WERI-Rb-1 (cell line): ENCODE data around the gene NRARP.

Experiments used
- DNase-seq: peaks from one replicate; pipeline ENCODE4 v3.0.0-alpha.2; 2020
- H3K27ac ChIP-seq: fragments of 250-450 bp; sonication (Bioruptor Pico); 2 replicates; pipeline ENCODE4 v1.5.1; 2020; ENCODE audit warnings: mild to moderate bottlenecking, moderate library complexity
- H3K27me3 ChIP-seq: fragments of 250-450 bp; sonication (Bioruptor Pico); 2 replicates; pipeline ENCODE4 v1.5.1; 2021; ENCODE audit warnings: mild to moderate bottlenecking, low read depth, moderate library complexity; ENCODE audit not compliant: insufficient read depth, severe bottlenecking
- H3K36me3 ChIP-seq: fragments of 250-450 bp; sonication (Bioruptor Pico); 2 replicates; pipeline ENCODE4 v1.5.1; 2020; ENCODE audit warnings: mild to moderate bottlenecking, moderate library complexity
- H3K4me3 ChIP-seq: 2 replicates; pipeline ENCODE4 v1.5.1; 2011; ENCODE audit warnings: low read depth, mild to moderate bottlenecking, control low read depth, low read length
- H3K9me3 ChIP-seq: fragments of 250-450 bp; sonication (Bioruptor Pico); 2 replicates; pipeline ENCODE4 v1.5.1; 2021; ENCODE audit warnings: mild to moderate bottlenecking, moderate library complexity; ENCODE audit not compliant: severe bottlenecking
- TF ChIP-seq, protein P1 (sequence below): IDR thresholded peaks from 2 replicates; pipeline ENCODE4 v1.5.1; 2011; ENCODE audit warnings: low read depth, mild to moderate bottlenecking, control low read depth, inconsistent platforms, low read length

The NRARP gene

DNA sequence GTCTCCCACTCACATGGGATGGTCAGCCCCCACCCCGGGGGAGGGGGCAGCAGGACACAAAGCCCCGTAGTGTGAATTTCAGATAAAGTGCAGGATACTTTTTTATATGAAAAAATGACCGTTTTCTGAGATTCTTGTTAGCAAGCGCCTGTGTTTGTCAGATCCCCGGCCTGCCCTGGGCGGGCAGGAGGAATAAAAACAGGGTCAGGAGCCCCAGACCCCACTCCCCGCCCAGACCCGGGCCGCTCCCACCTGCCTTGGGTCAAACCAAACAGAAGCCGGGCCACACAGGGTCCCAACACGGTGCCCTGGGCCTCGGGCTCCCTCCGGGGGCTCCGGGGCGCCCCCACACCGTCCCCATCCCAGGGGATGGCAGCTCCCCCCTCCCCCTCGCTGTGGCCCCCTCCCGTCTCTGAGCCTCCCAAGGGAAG lies 13.5 kb upstream of the NRARP start:
- TF ChIP-seq, protein P1, sequence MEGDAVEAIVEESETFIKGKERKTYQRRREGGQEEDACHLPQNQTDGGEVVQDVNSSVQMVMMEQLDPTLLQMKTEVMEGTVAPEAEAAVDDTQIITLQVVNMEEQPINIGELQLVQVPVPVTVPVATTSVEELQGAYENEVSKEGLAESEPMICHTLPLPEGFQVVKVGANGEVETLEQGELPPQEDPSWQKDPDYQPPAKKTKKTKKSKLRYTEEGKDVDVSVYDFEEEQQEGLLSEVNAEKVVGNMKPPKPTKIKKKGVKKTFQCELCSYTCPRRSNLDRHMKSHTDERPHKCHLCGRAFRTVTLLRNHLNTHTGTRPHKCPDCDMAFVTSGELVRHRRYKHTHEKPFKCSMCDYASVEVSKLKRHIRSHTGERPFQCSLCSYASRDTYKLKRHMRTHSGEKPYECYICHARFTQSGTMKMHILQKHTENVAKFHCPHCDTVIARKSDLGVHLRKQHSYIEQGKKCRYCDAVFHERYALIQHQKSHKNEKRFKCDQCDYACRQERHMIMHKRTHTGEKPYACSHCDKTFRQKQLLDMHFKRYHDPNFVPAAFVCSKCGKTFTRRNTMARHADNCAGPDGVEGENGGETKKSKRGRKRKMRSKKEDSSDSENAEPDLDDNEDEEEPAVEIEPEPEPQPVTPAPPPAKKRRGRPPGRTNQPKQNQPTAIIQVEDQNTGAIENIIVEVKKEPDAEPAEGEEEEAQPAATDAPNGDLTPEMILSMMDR: no peak
- DNase-seq: no peak
- H3K9me3 ChIP-seq: no peaks in the 10 kb centered on the region
- peak overlapping the region; percentile 52; the same call in 1 of the 2 replicates for H3K27ac ChIP-seq
- H3K4me3 ChIP-seq: no peak overlapping the region
- no peaks in the 10 kb centered on the region for H3K36me3 ChIP-seq
- H3K27me3 ChIP-seq: no peaks in the 10 kb centered on the region

DNA sequence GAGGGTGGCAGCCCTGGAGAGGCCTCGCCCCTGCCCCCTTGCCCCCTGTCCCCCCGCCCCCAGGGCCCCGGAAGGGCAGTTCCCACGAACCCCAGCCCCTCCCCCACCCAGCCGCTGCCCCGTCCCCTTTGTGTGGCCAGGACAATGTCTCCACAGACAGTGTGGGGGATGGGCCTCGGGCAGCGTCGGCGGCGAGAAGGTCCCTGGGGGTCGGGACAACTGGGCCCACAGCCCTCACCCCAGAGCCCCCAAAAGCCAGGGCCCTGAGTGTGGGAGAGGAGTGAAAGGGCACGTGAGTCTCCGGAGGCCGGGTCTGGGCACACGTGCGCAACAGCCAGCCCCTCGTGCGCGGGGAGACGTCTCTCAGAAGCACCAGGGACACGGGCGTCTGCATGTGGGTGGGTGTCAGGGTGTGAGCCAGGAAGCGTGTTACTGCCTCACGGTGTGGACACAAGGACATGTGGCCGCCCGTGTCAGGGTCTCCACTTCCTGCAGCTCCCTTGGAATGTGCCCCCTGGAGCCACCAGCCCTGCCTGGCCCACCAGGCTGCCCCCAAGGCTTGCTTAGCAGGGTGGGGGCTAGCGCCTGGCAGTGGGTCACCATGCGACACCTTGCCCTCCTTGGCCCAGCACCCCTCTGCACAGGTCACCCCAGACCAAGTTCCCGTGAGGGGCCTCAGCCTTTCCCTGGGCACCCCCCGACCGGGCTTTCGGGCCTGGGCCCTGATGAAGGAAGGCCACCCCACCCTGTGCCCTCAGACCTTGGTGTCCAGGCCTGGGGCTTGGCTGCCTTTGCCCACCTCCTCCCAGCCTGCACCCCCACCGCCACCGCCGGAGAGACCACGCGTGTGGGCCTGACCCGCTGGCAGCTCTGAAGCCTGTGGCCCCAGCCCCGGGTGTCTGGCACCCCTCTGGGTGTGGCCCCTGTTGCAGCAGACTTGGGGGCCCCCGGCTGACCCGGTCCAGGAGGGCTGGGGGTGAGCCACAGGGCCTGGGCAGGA lies 12.8 kb upstream of the NRARP start:
- DNase-seq: no peak
- H3K9me3 ChIP-seq: no peaks in the 10 kb centered on the region
- no peaks in the 10 kb centered on the region for H3K36me3 ChIP-seq
- H3K27ac ChIP-seq: peak overlapping the region; percentile 52; the same call in 1 of the 2 replicates
- H3K27me3 ChIP-seq: no peaks in the 10 kb centered on the region
- H3K4me3 ChIP-seq: no peak overlapping the region
- TF ChIP-seq, protein P1: no peak

DNA sequence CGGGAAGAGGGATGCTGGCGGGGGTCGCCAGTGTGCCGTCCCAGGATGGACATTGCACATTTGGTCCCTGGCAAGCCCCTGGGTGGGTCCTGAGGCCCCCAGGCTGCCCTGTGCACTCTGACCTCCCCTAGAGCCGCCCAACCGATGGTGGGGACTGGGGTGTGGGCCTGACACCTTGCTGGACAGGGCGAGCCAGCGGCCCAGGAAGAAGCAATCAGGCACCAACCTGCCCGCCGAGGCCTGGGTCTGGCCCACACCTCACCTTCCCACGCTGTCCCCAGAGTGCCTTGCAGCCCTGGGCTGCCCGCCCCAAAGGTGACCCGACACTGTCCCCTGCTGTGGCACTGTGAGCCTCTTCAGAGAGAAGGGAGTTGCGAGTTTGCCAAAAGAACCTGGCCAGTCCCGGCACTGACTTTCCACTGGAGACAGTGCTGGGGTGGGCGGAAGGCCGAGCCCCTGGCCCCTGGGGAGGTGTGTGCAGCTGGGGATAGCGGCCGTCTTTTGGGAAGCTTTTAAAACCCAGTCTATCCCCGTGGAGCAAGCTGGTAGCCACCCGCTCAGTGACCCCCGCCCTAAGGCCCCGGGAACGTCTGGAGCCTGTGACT lies 12.0 kb upstream of the NRARP start:
- Histone ChIP-seq H3K9me3 (no peaks in the 10 kb centered on the region), H3K27ac (no peak overlapping the region; the same call in 1 of the 2 replicates), H3K4me3 (no peak overlapping the region), H3K36me3 (no peaks in the 10 kb centered on the region), H3K27me3 (no peaks in the 10 kb centered on the region)
- TF ChIP-seq, protein P1: no peak
- no peak for DNase-seq

DNA sequence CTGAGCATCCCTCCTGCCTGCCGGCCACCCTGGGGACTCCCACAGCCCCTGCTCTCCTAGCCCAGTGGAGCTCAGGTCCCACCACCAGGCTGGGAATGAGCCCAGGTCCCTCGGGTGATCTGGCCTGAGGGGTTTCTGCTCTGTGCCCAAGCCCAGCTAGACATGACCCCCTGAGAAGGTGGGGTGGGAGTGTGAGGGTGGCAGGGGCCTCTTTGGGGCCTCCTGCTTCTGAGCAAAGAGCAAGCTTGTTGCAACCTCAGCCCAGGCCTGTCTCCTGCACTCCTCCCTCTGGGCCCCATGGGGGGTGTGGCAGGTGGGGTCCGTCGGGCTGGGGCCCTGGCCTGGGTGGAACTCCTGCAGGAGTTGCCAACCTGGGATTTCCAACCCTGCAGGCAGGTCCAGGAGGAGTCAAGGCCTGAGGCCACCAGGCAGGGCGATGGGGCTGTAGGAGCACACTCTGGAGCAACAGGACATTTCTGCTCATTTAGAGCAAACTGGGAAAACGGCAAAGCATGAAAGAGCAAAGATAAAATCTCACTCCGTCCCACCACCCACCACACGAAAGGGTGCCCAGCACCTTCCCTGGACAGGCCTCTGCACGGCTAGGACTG lies 11.4 kb upstream of the NRARP start:
- Histone ChIP-seq H3K4me3 (no peak overlapping the region), H3K9me3 (no peaks in the 10 kb centered on the region), H3K36me3 (no peaks in the 10 kb centered on the region), H3K27me3 (no peaks in the 10 kb centered on the region), H3K27ac (no peak overlapping the region)
- DNase-seq: no peak
- TF ChIP-seq, protein P1: no peak

DNA sequence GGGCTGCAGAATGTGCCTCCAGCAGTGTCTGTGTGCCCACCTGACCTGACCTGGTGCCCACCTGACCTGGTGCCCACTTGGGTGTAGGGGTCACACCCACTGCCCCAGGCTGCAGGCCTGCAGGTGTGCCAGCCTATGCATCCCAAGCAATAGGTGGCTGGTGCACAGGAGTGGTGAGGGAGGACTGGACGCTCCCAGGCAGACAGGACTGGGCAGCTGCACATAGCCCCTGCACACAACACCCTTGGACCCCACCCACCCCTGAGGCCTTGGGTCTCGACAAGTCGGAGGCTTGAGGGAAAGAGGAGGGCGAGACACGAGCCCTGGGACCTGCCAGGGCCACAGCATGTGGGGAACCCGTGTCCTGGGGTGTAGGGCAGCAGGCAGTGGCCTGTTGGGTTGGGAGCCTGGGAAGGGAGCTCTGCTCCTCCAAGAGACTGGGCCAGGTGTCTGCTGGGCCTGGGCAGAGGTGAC lies 10.8 kb upstream of the NRARP start:
- TF ChIP-seq, protein P1: no peak
- Histone ChIP-seq H3K27me3 (no peaks in the 10 kb centered on the region), H3K27ac (no peak overlapping the region), H3K36me3 (no peaks in the 10 kb centered on the region), H3K4me3 (no peak overlapping the region), H3K9me3 (no peaks in the 10 kb centered on the region)
- DNase-seq: no peak
